HG03342 (cell line): Measurements from ENCODE around the gene PRR5L.

Experiments
- ATAC-seq: cut with Tn5 transposase; IDR thresholded peaks from one replicate; pipeline ENCODE4 v1.9.1; 2021; ENCODE audit warnings: mild to moderate bottlenecking, moderate library complexity; ENCODE audit not compliant: unreplicated experiment

The PRR5L gene

GRCh38 chr11:36278531-36279282, 17.4 kb upstream of the PRR5L start:
- no peak for ATAC-seq

GRCh38 chr11:36280531-36280930, 15.6 kb upstream of the PRR5L start:
- ATAC-seq: no peak

GRCh38 chr11:36281850-36282249, 14.2 kb upstream of the PRR5L start:
- ATAC-seq: no peak

GRCh38 chr11:36282926-36283325, 13.2 kb upstream of the PRR5L start:
- ATAC-seq: no peak

- ATAC-seq: no peak
These were observed 7.5 kb upstream of the PRR5L start for GRCh38 chr11:36288442-36289225.

- peak; percentile 98 for ATAC-seq
These were observed 6.7 kb upstream of the PRR5L start, which contains the start of gene COMMD9 for GRCh38 chr11:36289226-36289852. Gene COMMD9 (minus strand): TSS chr11:36289424. CDS start chr11:36289412, 12 bp downstream.

- peak; percentile 34 for ATAC-seq
These were observed 3.8 kb upstream of the PRR5L start for GRCh38 chr11:36292311-36292722.

- ATAC-seq: no peak
These were observed 926 bp downstream of the PRR5L start for GRCh38 chr11:36296884-36297543.

GRCh38 chr11:36300650-36301049, 4.6 kb downstream of the PRR5L start:
- no peak for ATAC-seq

GRCh38 chr11:36304351-36304750, 8.3 kb downstream of the PRR5L start:
- ATAC-seq: no peak

- ATAC-seq: no peak
These were observed 9.0 kb downstream of the PRR5L start for GRCh38 chr11:36305047-36305446.

- no peak for ATAC-seq
These were observed 10.8 kb downstream of the PRR5L start for GRCh38 chr11:36306888-36307287.

- ATAC-seq: no peak
These were observed 12.5 kb downstream of the PRR5L start for GRCh38 chr11:36308577-36308976.

- no peak for ATAC-seq
These were observed 13.7 kb downstream of the PRR5L start for GRCh38 chr11:36309779-36310178.

- ATAC-seq: no peak
These were observed 16.0 kb downstream of the PRR5L start for GRCh38 chr11:36311926-36312595.

GRCh38 chr11:36312611-36313472, 16.8 kb downstream of the PRR5L start:
- no peak for ATAC-seq

GRCh38 chr11:36313750-36314433, 17.8 kb downstream of the PRR5L start:
- peak; percentile 59 for ATAC-seq

GRCh38 chr11:36314434-36314767, 18.3 kb downstream of the PRR5L start:
- ATAC-seq: no peak

GRCh38 chr11:36316049-36316448, 20.0 kb downstream of the PRR5L start:
- ATAC-seq: no peak
